CD8-positive, alpha-beta memory T cell (primary cell): ENCODE data around the gene OPCML. TPM values are rescaled to one million over a fixed set of nuclear protein-coding genes. Genes with fewer than 3 reads are reported as not detected.

Source experiments
- CTCF ChIA-PET: fragments of 350-600 bp; sonication (Branson Sonifier 250); formaldehyde crosslinking; loops from one replicate; lab custom pipeline; 2021; ENCODE audit warnings: antibody characterized with exemption; lab: Charles Lee
- POLR2A ChIA-PET: fragments of 350-600 bp; sonication (Branson Sonifier 250); formaldehyde crosslinking; loops from one replicate; lab custom pipeline; 2021; ENCODE audit warnings: antibody characterized with exemption; lab: Charles Lee
- DNase-seq, 5 donors: peaks; one replicate each; pipeline versions ENCODE4 v3.0.0 to v3.0.0-alpha.2; 2020 to 2022; ENCODE audit warnings: mixed read lengths in 1 of 5
- H3K27ac ChIP-seq: one replicate; pipeline ENCODE4 v1.7.0; 2013; ENCODE audit warnings: low read depth, mild to moderate bottlenecking, low read length, moderate library complexity
- H3K27me3 ChIP-seq: 2 replicates; pipeline ENCODE4 v1.7.0; 2013; ENCODE audit warnings: low read length, mild to moderate bottlenecking; ENCODE audit not compliant: insufficient read depth, poor library complexity, severe bottlenecking
- H3K36me3 ChIP-seq: 2 replicates; pipeline ENCODE4 v1.7.0; 2013; ENCODE audit warnings: mild to moderate bottlenecking, low read length, moderate library complexity; ENCODE audit not compliant: insufficient read depth
- H3K4me1 ChIP-seq: 2 replicates; pipeline ENCODE4 v1.7.0; 2013; ENCODE audit warnings: mild to moderate bottlenecking, low read length, moderate library complexity; ENCODE audit not compliant: insufficient read depth
- H3K4me3 ChIP-seq: 2 replicates; pipeline ENCODE4 v1.7.0; 2013; ENCODE audit warnings: mild to moderate bottlenecking, low read length
- H3K9me3 ChIP-seq: 2 replicates; pipeline ENCODE4 v1.7.0; 2013; ENCODE audit warnings: mild to moderate bottlenecking, low read length
- H3K27ac Mint-ChIP-seq, 8 donors: one replicate each; pipeline ENCODE4 v1.8.0; 2020 to 2021; ENCODE audit warnings: mixed read lengths in 8 of 8, mild to moderate bottlenecking in 6 of 8, inconsistent platforms in 3 of 8, moderate library complexity in 3 of 8
- H3K27me3 Mint-ChIP-seq, 2 donors: one replicate each; pipeline ENCODE4 v1.8.0; 2020 to 2021; ENCODE audit warnings: mixed read lengths in 2 of 2, mild to moderate bottlenecking in 1 of 2, moderate library complexity in 1 of 2
- H3K36me3 Mint-ChIP-seq, 3 donors: one replicate each; pipeline ENCODE4 v1.8.0; 2020 to 2021; ENCODE audit warnings: mixed read lengths in 3 of 3, inconsistent platforms in 1 of 3, mild to moderate bottlenecking in 1 of 3
- H3K4me1 Mint-ChIP-seq, 3 donors: one replicate each; pipeline ENCODE4 v1.8.0; 2020 to 2021; ENCODE audit warnings: mixed read lengths in 3 of 3, inconsistent platforms in 1 of 3, mild to moderate bottlenecking in 1 of 3
- H3K4me3 Mint-ChIP-seq, 7 donors: one replicate each; pipeline ENCODE4 v1.8.0; 2020 to 2021; ENCODE audit warnings: mixed read lengths in 7 of 7, mild to moderate bottlenecking in 6 of 7, moderate library complexity in 4 of 7, inconsistent platforms in 2 of 7
- H3K9me3 Mint-ChIP-seq, 5 donors: one replicate each; pipeline ENCODE4 v1.8.0; 2020 to 2022; ENCODE audit warnings: mixed read lengths in 5 of 5, mild to moderate bottlenecking in 3 of 5, moderate library complexity in 2 of 5, inconsistent platforms in 1 of 5
- polyA plus RNA-seq: library from polyadenylated mRNA; unstranded; fragments of 300-500 nt; fragmentation: Illumina TruSeq; gene quantifications from one replicate; pipeline ENCODE4 v1.2.3, GENCODE V29; 2021
- total RNA-seq, 2 experiments: library from RNA; stranded (reverse); gene quantifications; one replicate each; pipeline ENCODE4 v1.2.3, GENCODE V29; 2021

OPCML gene
- total and polyA plus RNA-seq, 3 experiments from 2014 or later = not detected

DNA sequence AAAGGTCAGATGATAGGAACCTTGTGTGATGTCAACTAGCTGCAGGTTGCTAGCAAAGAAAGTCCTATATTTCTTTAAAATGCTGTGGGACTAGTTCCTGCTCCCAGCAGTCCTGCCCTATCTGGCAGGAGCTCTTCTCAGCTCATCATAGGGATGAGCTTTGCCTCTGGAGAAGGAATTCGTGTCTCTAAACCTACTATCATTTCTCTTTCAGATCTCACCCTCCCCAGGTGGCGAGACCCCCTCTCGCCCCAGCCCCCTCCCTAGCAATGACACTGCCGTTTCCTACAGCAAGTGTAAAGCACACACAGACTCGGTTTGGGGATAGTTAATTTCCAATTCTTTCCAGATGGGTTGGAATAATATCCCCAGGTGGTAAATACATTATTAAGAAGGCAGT, 533.3 kb downstream of the OPCML start:
- Histone ChIP-seq H3K4me3 (no peak overlapping the region), H3K4me1 (no peaks in the 10 kb centered on the region), H3K36me3 (no peaks in the 10 kb centered on the region), H3K27me3 (no peaks in the 10 kb centered on the region), H3K27ac (no peak overlapping the region), H3K9me3 (no peaks in the 10 kb centered on the region)
- Mint-ChIP-seq H3K9me3 (peaks cover 0 to 11% (median 0%) of the 10 kb centered on the region in 5 donors), H3K36me3 (no peaks in the 10 kb centered on the region), H3K4me1 (no peaks in the 10 kb centered on the region), H3K4me3 (no peak overlapping the region), H3K27ac (no peak overlapping the region), H3K27me3 (peaks cover 6 to 7% of the 10 kb centered on the region in 2 donors)
- DNase-seq = no peak
- ChIA-PET POLR2A (no interaction called here), CTCF (interaction anchor here (0.6 to 0.7 kb wide), 2 partner anchors 28 to 111 kb away, joined by 3 read pairs; no protein-coding TSS in a partner anchor)

DNA sequence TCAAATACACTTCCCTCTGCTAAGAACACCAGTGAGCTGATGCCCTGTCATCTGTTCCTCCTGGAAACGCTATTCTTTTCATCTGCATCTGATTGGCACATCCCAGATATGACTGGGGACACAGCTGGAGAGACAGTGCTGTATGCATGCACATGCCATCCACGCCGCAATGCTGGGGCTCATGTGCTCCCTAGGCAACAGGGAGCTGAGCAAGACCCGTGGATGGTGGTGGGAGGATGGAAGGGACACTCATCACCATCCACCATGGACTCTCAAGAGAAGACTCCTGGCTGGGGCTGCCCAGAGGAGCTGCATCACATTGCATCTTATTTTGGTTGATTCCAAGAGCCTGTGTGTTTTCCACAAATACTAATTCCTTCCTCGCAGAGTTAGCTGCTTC, 534.9 kb downstream of the OPCML start:
- Histone ChIP-seq H3K4me1 (no peaks in the 10 kb centered on the region), H3K9me3 (no peaks in the 10 kb centered on the region), H3K27ac (no peak overlapping the region), H3K36me3 (no peaks in the 10 kb centered on the region), H3K4me3 (no peak overlapping the region), H3K27me3 (no peaks in the 10 kb centered on the region)
- Mint-ChIP-seq H3K4me3 (no peak overlapping the region), H3K4me1 (no peaks in the 10 kb centered on the region), H3K36me3 (no peaks in the 10 kb centered on the region), H3K9me3 (peaks cover 0 to 11% (median 0%) of the 10 kb centered on the region in 5 donors), H3K27ac (no peak overlapping the region), H3K27me3 (peaks cover 6 to 7% of the 10 kb centered on the region in 2 donors)
- ChIA-PET POLR2A (no interaction called here), CTCF (no interaction called here)
- DNase-seq = no peak

DNA sequence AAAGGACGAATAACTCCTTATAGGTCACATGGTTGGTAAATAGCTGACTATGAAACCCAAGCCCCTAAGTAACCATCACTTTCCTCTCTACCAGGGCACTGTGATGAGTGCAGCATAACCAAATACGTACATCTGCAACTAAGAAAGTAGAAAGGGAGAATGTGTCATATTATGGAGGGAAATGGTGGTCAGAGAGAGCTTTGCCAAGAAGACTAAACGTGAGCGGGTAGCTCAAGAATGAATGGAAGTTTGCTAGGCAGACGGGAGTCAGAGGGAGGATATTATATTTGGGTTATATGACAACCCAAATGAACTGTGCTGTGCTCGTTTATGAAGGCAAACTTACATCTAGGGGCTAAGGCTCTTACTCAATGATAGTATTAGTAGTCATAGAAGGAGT, 537.3 kb downstream of the OPCML start:
- CTCF ChIA-PET = no interaction called here
- Mint-ChIP-seq H3K27me3 (peaks cover 3 to 7% of the 10 kb centered on the region in 2 donors), H3K27ac (no peak overlapping the region)

DNA sequence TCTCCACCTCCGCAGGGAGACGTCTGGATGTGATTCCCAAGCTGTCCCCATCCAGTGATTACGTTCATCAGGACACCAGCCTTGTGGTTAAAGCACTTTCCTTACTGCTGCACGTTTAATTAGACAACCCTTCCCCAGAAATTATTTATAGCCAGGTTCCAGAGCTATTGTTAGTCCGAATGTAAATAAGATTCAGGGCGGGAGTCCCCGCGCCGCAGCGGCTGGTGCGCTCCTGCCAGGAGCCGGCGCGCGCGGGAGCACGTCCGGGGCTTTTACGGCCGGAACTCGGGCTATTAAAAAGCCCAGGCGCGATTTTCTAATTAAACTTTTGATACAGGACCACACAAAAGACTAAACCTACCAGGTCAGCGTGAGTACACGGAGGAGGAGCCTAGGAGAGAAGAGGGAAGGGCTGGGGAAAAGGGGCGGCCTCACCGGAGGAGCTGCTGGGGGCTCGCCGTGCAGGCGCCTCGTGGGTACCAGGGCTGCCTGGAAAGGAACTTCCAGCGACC, 538.3 kb downstream of the OPCML start:
- Mint-ChIP-seq H3K27me3 (peaks cover 2 to 7% of the 10 kb centered on the region in 2 donors), H3K4me1 (no peaks in the 10 kb centered on the region), H3K9me3 (peaks cover 0 to 2% (median 0%) of the 10 kb centered on the region in 5 donors), H3K4me3 (no peak overlapping the region), H3K36me3 (no peaks in the 10 kb centered on the region), H3K27ac (no peak overlapping the region)
- DNase-seq = no peak
- H3K27me3 ChIP-seq = no peaks in the 10 kb centered on the region
- ChIA-PET CTCF (no interaction called here), POLR2A (no interaction called here)
- no peaks in the 10 kb centered on the region for H3K9me3 ChIP-seq
- H3K4me3 ChIP-seq = no peak overlapping the region
- no peaks in the 10 kb centered on the region for H3K36me3 ChIP-seq
- H3K27ac ChIP-seq = no peak overlapping the region
- H3K4me1 ChIP-seq = no peaks in the 10 kb centered on the region

More for the DNA sequence above, 537.3 kb downstream of the OPCML start:
- H3K36me3 ChIP-seq = no peaks in the 10 kb centered on the region
- H3K27me3 ChIP-seq = no peaks in the 10 kb centered on the region
- Mint-ChIP-seq H3K4me1 (no peaks in the 10 kb centered on the region), H3K4me3 (no peak overlapping the region), H3K9me3 (peaks cover 0 to 3% (median 0%) of the 10 kb centered on the region in 5 donors), H3K36me3 (no peaks in the 10 kb centered on the region)
- DNase-seq = no peak
- no peak overlapping the region for H3K4me3 ChIP-seq
- no peaks in the 10 kb centered on the region for H3K4me1 ChIP-seq
- H3K27ac ChIP-seq = no peak overlapping the region
- POLR2A ChIA-PET = no interaction called here
- no peaks in the 10 kb centered on the region for H3K9me3 ChIP-seq

DNA sequence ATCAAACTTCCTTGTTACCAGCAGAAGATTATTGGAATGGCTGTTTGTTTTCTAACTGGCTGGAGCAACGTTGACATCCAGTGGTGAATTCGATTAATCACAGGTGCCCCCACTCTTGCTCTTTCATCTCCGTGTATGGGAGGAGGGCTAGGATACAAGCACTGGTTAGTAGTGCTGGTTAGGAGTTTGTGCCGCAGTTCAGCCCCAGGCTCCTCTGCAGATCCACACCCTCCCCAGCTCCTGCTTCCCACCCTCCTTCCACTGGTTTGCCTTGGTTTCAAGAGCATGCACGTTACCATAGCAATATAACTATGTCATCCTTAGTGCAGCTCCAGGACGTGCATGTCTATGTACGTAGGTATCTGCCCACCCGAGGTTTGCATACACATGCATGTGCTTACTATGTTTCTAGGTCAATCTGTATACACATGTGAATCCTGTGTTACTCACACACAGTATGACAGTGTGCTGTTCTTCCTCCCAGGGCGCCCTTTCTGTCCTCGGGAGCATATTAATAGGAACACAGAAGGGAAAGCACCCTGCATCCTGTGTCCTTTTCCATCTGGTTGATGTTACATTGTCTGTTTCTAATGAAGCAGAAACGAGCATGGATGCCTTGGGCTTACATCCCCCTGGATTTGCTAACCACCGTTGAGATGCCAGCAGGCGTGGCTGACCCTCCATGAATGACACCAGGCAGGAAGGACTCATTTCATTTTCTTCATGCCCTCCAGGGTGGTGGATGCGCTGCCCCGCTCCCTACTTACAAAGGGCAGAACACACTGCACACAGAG, 539.3 kb downstream of the OPCML start:
- Histone ChIP-seq H3K9me3 (no peaks in the 10 kb centered on the region), H3K27me3 (no peaks in the 10 kb centered on the region), H3K4me1 (no peaks in the 10 kb centered on the region), H3K4me3 (no peak overlapping the region), H3K27ac (no peak overlapping the region), H3K36me3 (no peaks in the 10 kb centered on the region)
- H3K4me3 Mint-ChIP-seq = no peak overlapping the region
- ChIA-PET POLR2A (no interaction called here), CTCF (no interaction called here)
- peaks cover 2 to 7% of the 10 kb centered on the region in 2 donors for H3K27me3 Mint-ChIP-seq
- no peaks in the 10 kb centered on the region for H3K36me3 Mint-ChIP-seq
- H3K27ac Mint-ChIP-seq = peak overlapping the region in 1 of 8 donors; percentile 57
- H3K4me1 Mint-ChIP-seq = no peaks in the 10 kb centered on the region
- no peak for DNase-seq
- peaks cover 0 to 2% (median 0%) of the 10 kb centered on the region in 5 donors for H3K9me3 Mint-ChIP-seq

DNA sequence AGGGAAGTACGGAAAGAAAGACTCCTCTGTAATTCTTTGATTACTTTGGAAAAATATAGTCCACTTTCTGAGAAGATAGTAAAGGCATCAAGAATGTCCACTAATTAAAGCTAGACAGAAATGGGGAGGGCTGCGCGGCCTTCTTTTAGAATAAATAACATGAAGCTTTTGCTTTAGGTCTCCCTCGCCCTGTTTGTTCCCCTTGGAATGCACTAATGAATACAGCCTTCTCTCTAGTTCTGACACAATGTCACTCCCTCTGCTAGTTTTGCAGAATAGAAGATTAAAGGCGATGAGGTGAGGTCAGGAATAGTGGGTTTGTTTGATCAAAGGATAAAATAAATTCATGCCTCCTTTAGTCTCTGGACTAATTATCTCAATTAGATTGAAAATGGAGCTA, 543.9 kb downstream of the OPCML start:
- DNase-seq = no peak
- H3K36me3 ChIP-seq = no peaks in the 10 kb centered on the region
- Mint-ChIP-seq H3K4me1 (no peaks in the 10 kb centered on the region), H3K27me3 (peaks cover 0 to 3% of the 10 kb centered on the region in 2 donors), H3K4me3 (no peak overlapping the region), H3K27ac (no peak overlapping the region), H3K9me3 (peaks cover 0 to 6% (median 0%) of the 10 kb centered on the region in 5 donors), H3K36me3 (no peaks in the 10 kb centered on the region)
- no peak overlapping the region for H3K27ac ChIP-seq
- H3K4me3 ChIP-seq = no peak overlapping the region
- no peaks in the 10 kb centered on the region for H3K9me3 ChIP-seq
- POLR2A ChIA-PET = no interaction called here
- CTCF ChIA-PET = no interaction called here
- H3K4me1 ChIP-seq = no peaks in the 10 kb centered on the region
- no peaks in the 10 kb centered on the region for H3K27me3 ChIP-seq

- Mint-ChIP-seq H3K4me1 (no peaks in the 10 kb centered on the region), H3K36me3 (no peaks in the 10 kb centered on the region), H3K4me3 (no peak overlapping the region), H3K9me3 (peaks cover 0 to 8% (median 0%) of the 10 kb centered on the region in 5 donors), H3K27ac (no peak overlapping the region), H3K27me3 (peaks cover 0 to 3% of the 10 kb centered on the region in 2 donors)
- Histone ChIP-seq H3K27ac (no peak overlapping the region), H3K27me3 (no peaks in the 10 kb centered on the region), H3K36me3 (no peaks in the 10 kb centered on the region), H3K4me1 (no peaks in the 10 kb centered on the region), H3K9me3 (no peaks in the 10 kb centered on the region), H3K4me3 (no peak overlapping the region)
- ChIA-PET POLR2A (no interaction called here), CTCF (no interaction called here)
- DNase-seq = no peak
Measured at GRCh38 chr11:132987936-132988335, 544.4 kb downstream of the OPCML start.

DNA sequence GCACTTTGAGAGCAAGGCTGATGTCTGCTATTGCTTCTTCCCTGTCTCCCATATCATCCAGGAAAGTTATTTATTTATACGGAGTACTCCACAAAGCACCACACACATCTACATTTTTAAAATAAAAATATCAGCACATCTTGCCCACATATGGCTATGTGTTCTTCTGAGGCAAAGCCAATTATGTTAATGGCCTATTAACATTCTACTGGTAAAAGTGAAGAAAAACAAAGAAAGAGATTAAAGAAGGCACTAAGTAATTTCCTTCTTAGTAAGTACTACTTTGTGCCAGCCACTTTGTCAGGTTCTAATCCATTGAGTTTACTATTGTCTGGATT, 548.7 kb downstream of the OPCML start:
- no peak for DNase-seq
- ChIA-PET POLR2A (no interaction called here), CTCF (no interaction called here)
- no peaks in the 10 kb centered on the region for H3K9me3 ChIP-seq
- Mint-ChIP-seq H3K4me1 (no peaks in the 10 kb centered on the region), H3K9me3 (peaks cover 0 to 8% (median 1%) of the 10 kb centered on the region in 5 donors), H3K4me3 (no peak overlapping the region), H3K27ac (no peak overlapping the region), H3K36me3 (no peaks in the 10 kb centered on the region), H3K27me3 (peaks cover 0 to 3% of the 10 kb centered on the region in 2 donors)
- no peaks in the 10 kb centered on the region for H3K4me1 ChIP-seq
- H3K27me3 ChIP-seq = no peaks in the 10 kb centered on the region
- H3K27ac ChIP-seq = no peak overlapping the region
- no peak overlapping the region for H3K4me3 ChIP-seq
- no peaks in the 10 kb centered on the region for H3K36me3 ChIP-seq
